ENCODE measurements around the gene RAD51B. TPM values are rescaled to one million over a fixed set of nuclear protein-coding genes. Genes with fewer than 3 reads are reported as not detected.

RAD51B gene
- total and polyA plus RNA-seq, 4 donors, result 2.8 to 39.6 (median 13.3) TPM; not detected in 1

DNA sequence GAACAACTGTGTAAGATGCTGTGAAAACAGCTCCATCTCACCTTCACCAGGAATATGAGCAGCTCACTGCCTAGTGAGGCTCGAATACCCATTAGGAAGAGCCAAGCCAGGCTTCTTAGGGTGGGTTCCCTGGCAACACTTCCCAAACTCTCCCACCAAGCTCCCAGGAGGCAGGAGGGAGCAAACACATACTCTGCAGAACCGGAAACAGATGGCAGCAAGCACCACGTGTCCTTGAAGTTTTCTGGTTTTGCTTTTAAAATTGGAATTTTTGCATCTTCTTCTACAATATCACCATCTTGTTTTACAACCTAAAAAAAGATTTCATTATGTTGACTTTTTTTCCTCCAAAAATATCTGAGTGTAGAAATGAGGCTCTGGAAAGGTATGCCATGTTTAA lies 786.6 kb downstream of the RAD51B start:
- H3K27ac ChIP-seq (ENCODE audit: low read depth in 1 of 2, low read length in 2 of 2), result no peak overlapping the region
- H3K36me3 ChIP-seq (ENCODE audit: control insufficient read depth in 1 of 2, insufficient read depth in 2 of 2, low read length in 1 of 2), result no peaks in the 10 kb centered on the region
- no peak for DNase-seq

GRCh38 chr14:68606644-68607043 lies 787.1 kb downstream of the RAD51B start:
- Histone ChIP-seq H3K36me3 (ENCODE audit: control insufficient read depth in 1 of 2, insufficient read depth in 2 of 2, low read length in 1 of 2) (no peaks in the 10 kb centered on the region), H3K27ac (ENCODE audit: low read depth in 1 of 2, low read length in 2 of 2) (no peak overlapping the region), H3K4me3 (ENCODE audit: low read length in 2 of 2) (no peak overlapping the region), H3K4me1 (ENCODE audit: control insufficient read depth in 1 of 2, insufficient read depth in 2 of 2, low read length in 2 of 2) (no peaks in the 10 kb centered on the region), H3K27me3 (ENCODE audit: control insufficient read depth in 1 of 2, insufficient read depth in 2 of 2, low read length in 1 of 2) (no peaks in the 10 kb centered on the region), H3K9me3 (ENCODE audit: control insufficient read depth, low read length) (no peaks in the 10 kb centered on the region)
- intact Hi-C loops (cut with DNase I), result no loop called here
- ATAC-seq (ENCODE audit: low FRiP score) (no peak), DNase-seq (no peak)
- WGBS, 2 donors, result 94 to 95% methylated on average over 4 of the region's 4 CpGs

More for the DNA sequence above, 786.6 kb downstream of the RAD51B start:
- H3K9me3 ChIP-seq (ENCODE audit: control insufficient read depth, low read length), result no peaks in the 10 kb centered on the region
- 86 to 90% methylated on average over 3 of the region's 3 CpGs for WGBS, 2 donors
- H3K4me1 ChIP-seq (ENCODE audit: control insufficient read depth in 1 of 2, insufficient read depth in 2 of 2, low read length in 2 of 2), result no peaks in the 10 kb centered on the region
- intact Hi-C loops (cut with DNase I), result no loop called here
- no peak for ATAC-seq (ENCODE audit: low FRiP score)
- H3K4me3 ChIP-seq (ENCODE audit: low read length in 2 of 2), result no peak overlapping the region
- H3K27me3 ChIP-seq (ENCODE audit: control insufficient read depth in 1 of 2, insufficient read depth in 2 of 2, low read length in 1 of 2), result no peaks in the 10 kb centered on the region

DNA sequence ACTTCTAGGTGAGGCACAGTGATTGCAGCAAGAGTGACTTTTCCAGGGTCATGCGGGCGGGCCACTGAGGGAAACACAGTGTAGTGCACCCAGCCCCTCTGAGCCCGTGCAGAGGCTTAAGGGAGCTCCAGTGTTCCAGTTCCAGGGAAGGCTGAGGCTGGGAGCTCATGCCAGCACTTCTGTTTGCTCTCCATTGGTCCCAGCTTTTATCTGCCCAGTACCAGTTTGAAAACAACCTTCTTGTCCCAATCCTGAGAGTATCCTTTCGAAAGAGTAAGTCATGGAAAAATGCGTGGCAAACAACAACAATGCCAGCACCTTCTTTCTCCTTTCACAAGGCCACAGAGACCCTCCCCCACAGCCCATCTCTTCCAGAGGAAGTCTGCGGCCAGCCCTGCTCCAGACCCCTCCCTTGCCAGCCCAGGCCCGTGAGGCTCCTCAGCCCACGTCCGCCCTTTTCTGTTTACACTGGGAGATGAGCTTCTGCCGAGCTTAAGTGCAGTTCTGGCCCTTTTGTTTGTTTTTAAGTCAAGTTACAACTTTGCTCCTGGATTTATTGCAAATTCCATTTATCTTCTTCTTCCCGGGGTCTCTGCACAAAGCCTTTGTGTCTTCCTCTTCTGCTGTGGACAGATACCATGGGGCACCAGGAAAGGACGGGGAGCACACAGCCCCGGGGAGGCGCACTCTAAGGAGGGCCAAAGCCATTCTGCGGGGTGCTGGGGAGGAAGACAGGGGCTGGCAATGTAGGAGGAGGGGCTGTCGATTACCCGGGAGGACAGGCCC lies 787.7 kb downstream of the RAD51B start:
- Histone ChIP-seq H3K36me3 (ENCODE audit: control insufficient read depth in 1 of 2, insufficient read depth in 2 of 2, low read length in 1 of 2) (no peaks in the 10 kb centered on the region), H3K9me3 (ENCODE audit: control insufficient read depth, low read length) (no peaks in the 10 kb centered on the region), H3K27me3 (ENCODE audit: control insufficient read depth in 1 of 2, insufficient read depth in 2 of 2, low read length in 1 of 2) (no peaks in the 10 kb centered on the region), H3K4me3 (ENCODE audit: low read length in 2 of 2) (no peak overlapping the region), H3K4me1 (ENCODE audit: control insufficient read depth in 1 of 2, insufficient read depth in 2 of 2, low read length in 2 of 2) (no peaks in the 10 kb centered on the region), H3K27ac (ENCODE audit: low read depth in 1 of 2, low read length in 2 of 2) (no peak overlapping the region)
- intact Hi-C loops (cut with DNase I), result no loop called here
- DNase-seq (peak in 1 of 2 donors; percentile 75), ATAC-seq (ENCODE audit: low FRiP score) (no peak)
- 78 to 80% methylated on average over 17 of the region's 17 CpGs for WGBS, 2 donors

DNA sequence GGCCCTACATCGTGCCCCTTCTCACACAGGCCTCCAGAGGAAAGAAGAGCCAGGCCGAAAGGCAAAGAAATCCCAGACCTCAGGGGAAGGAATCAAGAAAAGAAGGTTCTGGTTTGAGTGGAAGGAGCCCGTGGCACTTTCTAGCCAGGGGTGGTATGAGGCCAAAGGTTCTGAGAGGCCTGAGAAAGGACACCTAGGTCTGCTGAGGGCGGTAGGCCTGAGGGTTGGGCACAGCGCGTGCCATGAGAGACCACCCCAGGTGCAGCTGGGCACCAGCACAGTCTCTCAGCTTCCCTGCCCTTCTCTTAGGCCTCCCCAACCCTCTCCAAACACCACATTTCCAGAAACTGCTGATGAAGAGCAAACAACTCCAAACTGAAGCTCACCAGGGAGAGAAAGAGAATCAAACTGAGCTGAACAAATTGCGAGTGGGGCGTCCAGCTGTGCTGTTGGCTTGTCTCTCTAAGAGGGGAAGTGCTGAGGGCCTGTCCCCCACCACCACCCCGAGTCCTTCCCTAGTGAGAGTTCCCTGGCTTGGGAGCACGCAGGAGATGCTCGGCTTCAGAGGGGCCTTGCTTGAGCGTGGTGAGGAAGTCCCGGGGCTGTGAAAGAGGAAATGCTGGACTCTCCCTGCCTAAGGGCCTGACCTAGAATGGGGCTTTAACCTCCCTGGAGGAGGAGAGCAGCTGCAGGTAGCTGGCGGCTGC lies 788.4 kb downstream of the RAD51B start:
- Histone ChIP-seq H3K36me3 (ENCODE audit: control insufficient read depth in 1 of 2, insufficient read depth in 2 of 2, low read length in 1 of 2) (no peaks in the 10 kb centered on the region), H3K27ac (ENCODE audit: low read depth in 1 of 2, low read length in 2 of 2) (no peak overlapping the region), H3K9me3 (ENCODE audit: control insufficient read depth, low read length) (no peaks in the 10 kb centered on the region), H3K27me3 (ENCODE audit: control insufficient read depth in 1 of 2, insufficient read depth in 2 of 2, low read length in 1 of 2) (no peaks in the 10 kb centered on the region), H3K4me3 (ENCODE audit: low read length in 2 of 2) (no peak overlapping the region), H3K4me1 (ENCODE audit: control insufficient read depth in 1 of 2, insufficient read depth in 2 of 2, low read length in 2 of 2) (no peaks in the 10 kb centered on the region)
- ATAC-seq (ENCODE audit: low FRiP score) (peak; percentile 28), DNase-seq (peak in 1 of 2 donors; percentile 84)
- 93% methylated on average over 14 of the region's 14 CpGs for WGBS, 2 donors
- intact Hi-C loops (cut with DNase I), result no loop called here

DNA sequence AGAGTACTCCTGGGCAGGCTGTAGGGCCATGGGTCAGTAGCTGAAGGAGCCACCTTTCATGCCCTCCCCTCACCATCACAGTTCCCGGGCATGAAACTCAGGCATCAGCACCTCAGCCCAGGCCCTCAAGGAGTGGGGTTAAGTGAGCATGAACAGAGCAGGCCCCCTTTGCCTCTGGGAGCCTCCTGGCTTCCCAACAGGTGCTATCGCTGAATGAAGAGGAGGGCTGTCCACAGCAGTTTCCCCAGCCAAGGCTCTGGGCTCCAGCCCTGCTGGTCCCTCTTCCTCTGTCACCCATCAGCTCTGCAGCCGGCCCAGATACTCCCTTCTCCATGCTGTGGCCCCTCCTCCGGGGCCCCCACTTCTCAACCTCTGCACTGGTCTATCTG lies 789.0 kb downstream of the RAD51B start:
- Histone ChIP-seq H3K36me3 (ENCODE audit: control insufficient read depth in 1 of 2, insufficient read depth in 2 of 2, low read length in 1 of 2) (no peaks in the 10 kb centered on the region), H3K27ac (ENCODE audit: low read depth in 1 of 2, low read length in 2 of 2) (no peak overlapping the region), H3K4me3 (ENCODE audit: low read length in 2 of 2) (no peak overlapping the region), H3K4me1 (ENCODE audit: control insufficient read depth in 1 of 2, insufficient read depth in 2 of 2, low read length in 2 of 2) (no peaks in the 10 kb centered on the region), H3K27me3 (ENCODE audit: control insufficient read depth in 1 of 2, insufficient read depth in 2 of 2, low read length in 1 of 2) (no peaks in the 10 kb centered on the region), H3K9me3 (ENCODE audit: control insufficient read depth, low read length) (no peaks in the 10 kb centered on the region)
- intact Hi-C loops (cut with DNase I), result no loop called here
- 94 to 96% methylated on average over 4 of the region's 4 CpGs for WGBS, 2 donors
- ATAC-seq (ENCODE audit: low FRiP score) (no peak), DNase-seq (no peak)

- H3K4me3 ChIP-seq (ENCODE audit: low read length in 2 of 2), result no peak overlapping the region
- H3K27me3 ChIP-seq (ENCODE audit: control insufficient read depth in 1 of 2, insufficient read depth in 2 of 2, low read length in 1 of 2), result no peaks in the 10 kb centered on the region
- no peaks in the 10 kb centered on the region for H3K36me3 ChIP-seq (ENCODE audit: control insufficient read depth in 1 of 2, insufficient read depth in 2 of 2, low read length in 1 of 2)
- H3K27ac ChIP-seq (ENCODE audit: low read depth in 1 of 2, low read length in 2 of 2), result no peak overlapping the region
- no peaks in the 10 kb centered on the region for H3K9me3 ChIP-seq (ENCODE audit: control insufficient read depth, low read length)
- ATAC-seq (ENCODE audit: low FRiP score), result no peak
- intact Hi-C loops (cut with DNase I), result no loop called here
- H3K4me1 ChIP-seq (ENCODE audit: control insufficient read depth in 1 of 2, insufficient read depth in 2 of 2, low read length in 2 of 2), result no peaks in the 10 kb centered on the region
- DNase-seq, result no peak
- 96% methylated on average over 7 of the region's 7 CpGs for WGBS, 2 donors
These were observed 789.4 kb downstream of the RAD51B start for GRCh38 chr14:68609012-68609411.

- no peak overlapping the region for H3K4me3 ChIP-seq (ENCODE audit: low read length in 2 of 2)
- DNase-seq (no peak), ATAC-seq (ENCODE audit: low FRiP score) (no peak)
- intact Hi-C loops (cut with DNase I), result no loop called here
- H3K27me3 ChIP-seq (ENCODE audit: control insufficient read depth in 1 of 2, insufficient read depth in 2 of 2, low read length in 1 of 2), result no peaks in the 10 kb centered on the region
- no peaks in the 10 kb centered on the region for H3K9me3 ChIP-seq (ENCODE audit: control insufficient read depth, low read length)
- 96% methylated on average over 8 of the region's 8 CpGs for WGBS, 2 donors
- no peaks in the 10 kb centered on the region for H3K4me1 ChIP-seq (ENCODE audit: control insufficient read depth in 1 of 2, insufficient read depth in 2 of 2, low read length in 2 of 2)
- no peaks in the 10 kb centered on the region for H3K36me3 ChIP-seq (ENCODE audit: control insufficient read depth in 1 of 2, insufficient read depth in 2 of 2, low read length in 1 of 2)
- H3K27ac ChIP-seq (ENCODE audit: low read depth in 1 of 2, low read length in 2 of 2), result no peak overlapping the region
These were observed 790.7 kb downstream of the RAD51B start for GRCh38 chr14:68610251-68610793.

DNA sequence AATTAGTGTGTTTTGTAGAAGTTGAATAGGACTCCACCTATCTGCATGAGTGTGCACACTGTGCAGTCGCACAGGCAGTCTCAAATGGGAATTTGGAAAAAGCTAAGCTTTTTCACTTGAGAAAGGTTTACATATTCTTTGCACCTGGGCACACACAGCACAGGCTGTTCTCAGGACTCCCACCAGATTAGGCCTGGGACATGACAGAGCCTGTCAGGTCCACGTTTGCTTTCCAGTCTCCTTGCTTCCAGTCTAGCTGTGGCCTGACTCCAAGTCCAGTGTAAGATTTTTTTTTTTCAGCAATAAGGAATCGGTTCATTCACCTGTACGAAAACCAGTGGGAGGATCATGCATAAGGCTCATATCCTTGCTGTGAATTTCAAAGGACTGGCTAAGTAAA lies 792.0 kb downstream of the RAD51B start:
- ATAC-seq (ENCODE audit: low FRiP score), result no peak
- intact Hi-C loops (cut with DNase I), result no loop called here
- H3K4me3 ChIP-seq (ENCODE audit: low read length in 2 of 2), result no peak overlapping the region
- WGBS, 2 donors, result 75 to 76% methylated on average over 4 of the region's 4 CpGs
- no peak overlapping the region for H3K27ac ChIP-seq (ENCODE audit: low read depth in 1 of 2, low read length in 2 of 2)
- H3K36me3 ChIP-seq (ENCODE audit: control insufficient read depth in 1 of 2, insufficient read depth in 2 of 2, low read length in 1 of 2), result no peaks in the 10 kb centered on the region
- DNase-seq, result no peak
- no peaks in the 10 kb centered on the region for H3K27me3 ChIP-seq (ENCODE audit: control insufficient read depth in 1 of 2, insufficient read depth in 2 of 2, low read length in 1 of 2)
- H3K4me1 ChIP-seq (ENCODE audit: control insufficient read depth in 1 of 2, insufficient read depth in 2 of 2, low read length in 2 of 2), result no peaks in the 10 kb centered on the region
- H3K9me3 ChIP-seq (ENCODE audit: control insufficient read depth, low read length), result no peaks in the 10 kb centered on the region

- ATAC-seq (ENCODE audit: low FRiP score) (no peak), DNase-seq (no peak)
- intact Hi-C loops (cut with DNase I), result no loop called here
- H3K4me1 ChIP-seq (ENCODE audit: control insufficient read depth in 1 of 2, insufficient read depth in 2 of 2, low read length in 2 of 2), result no peaks in the 10 kb centered on the region
- no peaks in the 10 kb centered on the region for H3K9me3 ChIP-seq (ENCODE audit: control insufficient read depth, low read length)
- no peaks in the 10 kb centered on the region for H3K36me3 ChIP-seq (ENCODE audit: control insufficient read depth in 1 of 2, insufficient read depth in 2 of 2, low read length in 1 of 2)
- no peaks in the 10 kb centered on the region for H3K27me3 ChIP-seq (ENCODE audit: control insufficient read depth in 1 of 2, insufficient read depth in 2 of 2, low read length in 1 of 2)
- 61 to 71% methylated on average over 5 of the region's 5 CpGs for WGBS, 2 donors
- H3K27ac ChIP-seq (ENCODE audit: low read depth in 1 of 2, low read length in 2 of 2), result no peak overlapping the region
- no peak overlapping the region for H3K4me3 ChIP-seq (ENCODE audit: low read length in 2 of 2)
These were observed 792.5 kb downstream of the RAD51B start for GRCh38 chr14:68612049-68612448.

All from aorta (tissue), 5 donors.